HL-60 (cell line): ENCODE data around the gene XPNPEP1.

Experiments used
- DNase-seq, 2 experiments: peaks; one replicate each; pipeline ENCODE4 v3.0.0-alpha.2; 2010 to 2020; ENCODE audit warnings: low read depth in 1 of 2, low spot score in 1 of 2
- H3K27ac ChIP-seq: fragments of 250-450 bp; sonication (Bioruptor Pico); replicated peaks from 2 replicates; pipeline ENCODE4 v1.5.1; 2020; ENCODE audit warnings: mild to moderate bottlenecking, moderate library complexity
- H3K27me3 ChIP-seq: fragments of 250-450 bp; sonication (Bioruptor Pico); 2 replicates; pipeline ENCODE4 v1.5.1; 2021; ENCODE audit warnings: mild to moderate bottlenecking, moderate library complexity; ENCODE audit not compliant: insufficient read depth, poor library complexity, severe bottlenecking
- H3K4me3 ChIP-seq: replicated peaks from 2 replicates; pipeline ENCODE4 v1.5.1; 2011; ENCODE audit warnings: mild to moderate bottlenecking, control low read depth, low read length; ENCODE audit not compliant: insufficient read depth
- GABPA ChIP-seq: IDR thresholded peaks from 2 replicates; pipeline ENCODE4 v1.6.1; 2012; ENCODE audit warnings: low read depth
- POLR2AphosphoS5 ChIP-seq: IDR thresholded peaks from 2 replicates; pipeline ENCODE4 v1.6.1; 2012; ENCODE audit warnings: low read depth
- SPI1 ChIP-seq: IDR thresholded peaks from 2 replicates; pipeline ENCODE4 v1.6.1; 2012; ENCODE audit warnings: low read depth, mild to moderate bottlenecking, borderline replicate concordance
- TF ChIP-seq, protein P1 (sequence below): IDR thresholded peaks from one replicate; pipeline ENCODE4 v1.5.1; 2011; ENCODE audit warnings: low read length, control low read depth, inconsistent platforms; ENCODE audit not compliant: insufficient read depth
- TF ChIP-seq, protein P2 (sequence below): IDR thresholded peaks from 2 replicates; pipeline ENCODE4 v1.6.1; 2012; ENCODE audit warnings: low read depth; ENCODE audit not compliant: insufficient replicate concordance

XPNPEP1 gene

DNA sequence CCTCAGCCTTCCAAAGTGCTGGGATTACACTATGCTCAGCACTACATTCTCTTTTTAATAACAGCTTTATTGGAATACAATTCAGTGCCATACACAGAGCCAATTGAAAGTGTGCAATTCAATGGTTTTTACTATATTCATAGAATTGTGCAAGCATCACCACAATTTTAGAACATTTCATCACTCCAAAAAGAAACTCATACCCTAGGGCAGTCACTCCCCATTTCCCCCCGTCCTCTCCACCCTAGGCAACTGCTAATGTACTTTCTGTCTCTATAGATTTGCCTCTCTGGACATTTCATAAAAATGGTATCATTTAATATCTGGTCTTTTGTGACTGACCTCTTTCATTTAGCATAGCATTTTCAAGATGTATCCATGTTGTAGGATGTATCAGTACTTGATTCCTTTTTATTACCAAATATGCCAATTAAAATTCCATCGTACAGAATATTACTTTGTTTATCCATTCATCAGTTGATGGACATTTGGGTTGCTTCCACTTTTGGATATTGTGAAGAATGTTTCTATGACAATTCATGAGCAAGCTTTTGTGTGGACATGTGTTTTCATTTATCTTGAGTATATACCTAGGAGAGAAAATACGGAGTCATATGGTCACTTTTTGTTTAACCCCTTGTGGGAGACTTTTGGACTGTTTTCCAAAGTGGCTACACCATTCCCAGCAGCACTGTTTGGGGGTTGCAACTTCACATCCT lies 6.3 kb upstream of the XPNPEP1 start:
- Histone ChIP-seq H3K27me3 (no peaks in the 10 kb centered on the region), H3K4me3 (no peak overlapping the region), H3K27ac (no peak overlapping the region)
- DNase-seq: peak; percentile 36 to 60
- TF ChIP-seq POLR2AphosphoS5 (no peak), SPI1 (no peak), GABPA (no peak)
- TF ChIP-seq, protein P1, sequence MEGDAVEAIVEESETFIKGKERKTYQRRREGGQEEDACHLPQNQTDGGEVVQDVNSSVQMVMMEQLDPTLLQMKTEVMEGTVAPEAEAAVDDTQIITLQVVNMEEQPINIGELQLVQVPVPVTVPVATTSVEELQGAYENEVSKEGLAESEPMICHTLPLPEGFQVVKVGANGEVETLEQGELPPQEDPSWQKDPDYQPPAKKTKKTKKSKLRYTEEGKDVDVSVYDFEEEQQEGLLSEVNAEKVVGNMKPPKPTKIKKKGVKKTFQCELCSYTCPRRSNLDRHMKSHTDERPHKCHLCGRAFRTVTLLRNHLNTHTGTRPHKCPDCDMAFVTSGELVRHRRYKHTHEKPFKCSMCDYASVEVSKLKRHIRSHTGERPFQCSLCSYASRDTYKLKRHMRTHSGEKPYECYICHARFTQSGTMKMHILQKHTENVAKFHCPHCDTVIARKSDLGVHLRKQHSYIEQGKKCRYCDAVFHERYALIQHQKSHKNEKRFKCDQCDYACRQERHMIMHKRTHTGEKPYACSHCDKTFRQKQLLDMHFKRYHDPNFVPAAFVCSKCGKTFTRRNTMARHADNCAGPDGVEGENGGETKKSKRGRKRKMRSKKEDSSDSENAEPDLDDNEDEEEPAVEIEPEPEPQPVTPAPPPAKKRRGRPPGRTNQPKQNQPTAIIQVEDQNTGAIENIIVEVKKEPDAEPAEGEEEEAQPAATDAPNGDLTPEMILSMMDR: no peak
- TF ChIP-seq, protein P2, sequence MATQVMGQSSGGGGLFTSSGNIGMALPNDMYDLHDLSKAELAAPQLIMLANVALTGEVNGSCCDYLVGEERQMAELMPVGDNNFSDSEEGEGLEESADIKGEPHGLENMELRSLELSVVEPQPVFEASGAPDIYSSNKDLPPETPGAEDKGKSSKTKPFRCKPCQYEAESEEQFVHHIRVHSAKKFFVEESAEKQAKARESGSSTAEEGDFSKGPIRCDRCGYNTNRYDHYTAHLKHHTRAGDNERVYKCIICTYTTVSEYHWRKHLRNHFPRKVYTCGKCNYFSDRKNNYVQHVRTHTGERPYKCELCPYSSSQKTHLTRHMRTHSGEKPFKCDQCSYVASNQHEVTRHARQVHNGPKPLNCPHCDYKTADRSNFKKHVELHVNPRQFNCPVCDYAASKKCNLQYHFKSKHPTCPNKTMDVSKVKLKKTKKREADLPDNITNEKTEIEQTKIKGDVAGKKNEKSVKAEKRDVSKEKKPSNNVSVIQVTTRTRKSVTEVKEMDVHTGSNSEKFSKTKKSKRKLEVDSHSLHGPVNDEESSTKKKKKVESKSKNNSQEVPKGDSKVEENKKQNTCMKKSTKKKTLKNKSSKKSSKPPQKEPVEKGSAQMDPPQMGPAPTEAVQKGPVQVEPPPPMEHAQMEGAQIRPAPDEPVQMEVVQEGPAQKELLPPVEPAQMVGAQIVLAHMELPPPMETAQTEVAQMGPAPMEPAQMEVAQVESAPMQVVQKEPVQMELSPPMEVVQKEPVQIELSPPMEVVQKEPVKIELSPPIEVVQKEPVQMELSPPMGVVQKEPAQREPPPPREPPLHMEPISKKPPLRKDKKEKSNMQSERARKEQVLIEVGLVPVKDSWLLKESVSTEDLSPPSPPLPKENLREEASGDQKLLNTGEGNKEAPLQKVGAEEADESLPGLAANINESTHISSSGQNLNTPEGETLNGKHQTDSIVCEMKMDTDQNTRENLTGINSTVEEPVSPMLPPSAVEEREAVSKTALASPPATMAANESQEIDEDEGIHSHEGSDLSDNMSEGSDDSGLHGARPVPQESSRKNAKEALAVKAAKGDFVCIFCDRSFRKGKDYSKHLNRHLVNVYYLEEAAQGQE: no peak

DNA sequence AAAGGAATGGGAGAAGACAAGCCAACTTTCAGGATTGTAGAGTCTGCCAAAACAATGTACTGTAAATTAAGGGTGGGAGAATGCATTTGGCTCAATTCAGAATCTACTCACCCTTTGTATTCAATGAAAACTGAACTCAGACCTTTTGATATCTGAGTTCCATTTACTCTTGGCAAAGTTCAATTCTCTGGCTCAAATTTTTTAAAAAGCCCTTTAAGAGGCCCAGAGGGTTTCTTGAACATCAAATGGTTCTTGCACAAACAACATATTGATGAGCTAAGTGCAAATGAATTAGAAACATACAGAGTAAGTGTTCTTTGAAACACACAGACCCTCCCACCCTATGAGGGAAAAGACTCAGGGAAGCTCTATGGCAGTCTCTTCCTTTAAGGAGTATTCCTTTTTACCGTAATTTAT lies 5.2 kb upstream of the XPNPEP1 start:
- no peak overlapping the region for H3K4me3 ChIP-seq
- H3K27ac ChIP-seq: no peak overlapping the region
- H3K27me3 ChIP-seq: no peaks in the 10 kb centered on the region
- TF ChIP-seq SPI1 (no peak), POLR2AphosphoS5 (no peak), GABPA (no peak)
- TF ChIP-seq, protein P1: no peak
- TF ChIP-seq, protein P2: no peak
- DNase-seq: no peak

DNA sequence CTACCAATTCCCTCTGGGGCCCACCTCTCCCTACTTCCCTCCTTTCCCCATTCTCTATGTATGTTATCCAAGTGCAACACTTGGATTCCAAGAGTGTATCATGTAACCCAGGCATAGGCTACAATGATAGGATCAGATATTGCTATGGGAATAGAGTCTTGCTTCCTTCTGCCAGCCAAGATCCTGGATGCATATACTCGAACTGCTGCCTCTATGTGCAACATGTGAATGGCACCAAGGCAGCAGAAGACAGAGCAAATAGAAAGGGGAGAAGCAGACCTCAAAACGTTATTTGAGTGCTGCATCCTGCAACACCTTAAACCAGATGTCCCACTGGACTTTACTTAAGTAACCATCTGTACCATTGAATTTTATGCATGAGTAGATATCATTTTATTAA lies 3.5 kb upstream of the XPNPEP1 start:
- H3K27ac ChIP-seq: no peak overlapping the region
- TF ChIP-seq POLR2AphosphoS5 (no peak), SPI1 (no peak), GABPA (no peak)
- TF ChIP-seq, protein P2: no peak
- TF ChIP-seq, protein P1: no peak
- no peak for DNase-seq
- no peak overlapping the region for H3K4me3 ChIP-seq
- H3K27me3 ChIP-seq: no peaks in the 10 kb centered on the region
